ENCODE data around the gene CHST11. TPM values are rescaled to one million over a fixed set of nuclear protein-coding genes. Genes with fewer than 3 reads are reported as not detected.
A peak's percentile ranks its signal among the peaks of the same experiment; 100 is the strongest.

The CHST11 gene
- total and polyA plus RNA-seq, 7 donors = 0.60 to 22.8 (median 10.0) TPM

- Histone ChIP-seq H3K4me1 (peaks cover 0 to 5% (median 0%) of the 10 kb centered on the region in 4 donors), H3K4me3 (no peak overlapping the region), H3K27ac (no peak overlapping the region), H3K27me3 (no peaks in the 10 kb centered on the region), H3K36me3 (no peaks in the 10 kb centered on the region), H3K9me3 (no peaks in the 10 kb centered on the region)
- TF ChIP-seq, protein P1, sequence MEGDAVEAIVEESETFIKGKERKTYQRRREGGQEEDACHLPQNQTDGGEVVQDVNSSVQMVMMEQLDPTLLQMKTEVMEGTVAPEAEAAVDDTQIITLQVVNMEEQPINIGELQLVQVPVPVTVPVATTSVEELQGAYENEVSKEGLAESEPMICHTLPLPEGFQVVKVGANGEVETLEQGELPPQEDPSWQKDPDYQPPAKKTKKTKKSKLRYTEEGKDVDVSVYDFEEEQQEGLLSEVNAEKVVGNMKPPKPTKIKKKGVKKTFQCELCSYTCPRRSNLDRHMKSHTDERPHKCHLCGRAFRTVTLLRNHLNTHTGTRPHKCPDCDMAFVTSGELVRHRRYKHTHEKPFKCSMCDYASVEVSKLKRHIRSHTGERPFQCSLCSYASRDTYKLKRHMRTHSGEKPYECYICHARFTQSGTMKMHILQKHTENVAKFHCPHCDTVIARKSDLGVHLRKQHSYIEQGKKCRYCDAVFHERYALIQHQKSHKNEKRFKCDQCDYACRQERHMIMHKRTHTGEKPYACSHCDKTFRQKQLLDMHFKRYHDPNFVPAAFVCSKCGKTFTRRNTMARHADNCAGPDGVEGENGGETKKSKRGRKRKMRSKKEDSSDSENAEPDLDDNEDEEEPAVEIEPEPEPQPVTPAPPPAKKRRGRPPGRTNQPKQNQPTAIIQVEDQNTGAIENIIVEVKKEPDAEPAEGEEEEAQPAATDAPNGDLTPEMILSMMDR (IDR thresholded peaks at IDR 0.05) = no peak
- TF ChIP-seq EP300 (IDR thresholded peaks at IDR 0.05) (no peak), POLR2A (IDR thresholded peaks at IDR 0.05) (no peak), POLR2AphosphoS5 (IDR thresholded peaks at IDR 0.05) (no peak)
- DNase-seq = no peak
- 83 to 96% methylated on average over 1 of the region's 1 CpG for WGBS, 2 donors
- intact Hi-C loops (cut with DNase I) = no loop called here
Measured at GRCh38 chr12:104700324-104700723, 243.6 kb downstream of the CHST11 start.

- TF ChIP-seq, protein P1 (IDR thresholded peaks at IDR 0.05) = no peak
- no peak for TF ChIP-seq POLR2A (IDR thresholded peaks at IDR 0.05)
- TF ChIP-seq EP300 (IDR thresholded peaks at IDR 0.05) = no peak
- no peak for TF ChIP-seq POLR2AphosphoS5 (IDR thresholded peaks at IDR 0.05)
- no peaks in the 10 kb centered on the region for H3K27me3 ChIP-seq
- WGBS, 2 donors = 87 to 90% methylated on average over 7 of the region's 7 CpGs
- no peaks in the 10 kb centered on the region for H3K36me3 ChIP-seq
- no peaks in the 10 kb centered on the region for H3K9me3 ChIP-seq
- no peak for DNase-seq
- H3K4me3 ChIP-seq = no peak overlapping the region
- no peak overlapping the region for H3K27ac ChIP-seq
- no peaks in the 10 kb centered on the region for H3K4me1 ChIP-seq
- intact Hi-C loops (cut with DNase I) = no loop called here
Measured at GRCh38 chr12:104701301-104701700, 244.6 kb downstream of the CHST11 start.

- H3K36me3 ChIP-seq = no peaks in the 10 kb centered on the region
- TF ChIP-seq, protein P1 (IDR thresholded peaks at IDR 0.05) = no peak
- no peak for TF ChIP-seq EP300 (IDR thresholded peaks at IDR 0.05)
- TF ChIP-seq POLR2AphosphoS5 (IDR thresholded peaks at IDR 0.05) = no peak
- no peak for TF ChIP-seq POLR2A (IDR thresholded peaks at IDR 0.05)
- no peaks in the 10 kb centered on the region for H3K9me3 ChIP-seq
- no peaks in the 10 kb centered on the region for H3K27me3 ChIP-seq
- no peak overlapping the region for H3K27ac ChIP-seq
- intact Hi-C loops (cut with DNase I) = no loop called here
- 97% methylated on average over 3 of the region's 3 CpGs for WGBS, 2 donors
- no peak overlapping the region for H3K4me3 ChIP-seq
- DNase-seq = no peak
- no peaks in the 10 kb centered on the region for H3K4me1 ChIP-seq
Measured at GRCh38 chr12:104701756-104702155, 245.0 kb downstream of the CHST11 start.

- WGBS, 2 donors = 80 to 85% methylated on average over 21 of the region's 21 CpGs
- intact Hi-C loops (cut with DNase I) = no loop called here
- no peaks in the 10 kb centered on the region for H3K27me3 ChIP-seq
- DNase-seq = peak; percentile 78
- H3K36me3 ChIP-seq = no peaks in the 10 kb centered on the region
- H3K4me3 ChIP-seq = no peak overlapping the region
- H3K4me1 ChIP-seq = peaks cover 0 to 4% (median 0%) of the 10 kb centered on the region in 4 donors
- no peak overlapping the region for H3K27ac ChIP-seq
- H3K9me3 ChIP-seq = no peaks in the 10 kb centered on the region
- no peak for TF ChIP-seq POLR2A (IDR thresholded peaks at IDR 0.05)
- TF ChIP-seq, protein P1 (IDR thresholded peaks at IDR 0.05) = no peak
- no peak for TF ChIP-seq POLR2AphosphoS5 (IDR thresholded peaks at IDR 0.05)
- no peak for TF ChIP-seq EP300 (IDR thresholded peaks at IDR 0.05)
Measured at GRCh38 chr12:104702565-104703139, 245.9 kb downstream of the CHST11 start.

GRCh38 chr12:104703372-104703771, 246.6 kb downstream of the CHST11 start:
- H3K36me3 ChIP-seq = no peaks in the 10 kb centered on the region
- intact Hi-C loops (cut with DNase I) = no loop called here
- H3K9me3 ChIP-seq = no peaks in the 10 kb centered on the region
- peaks cover 0 to 4% (median 0%) of the 10 kb centered on the region in 4 donors for H3K4me1 ChIP-seq
- 92% methylated on average over 8 of the region's 8 CpGs for WGBS, 2 donors
- no peak overlapping the region for H3K27ac ChIP-seq
- TF ChIP-seq, protein P1 (IDR thresholded peaks at IDR 0.05) = no peak
- no peak for TF ChIP-seq EP300 (IDR thresholded peaks at IDR 0.05)
- no peak for TF ChIP-seq POLR2A (IDR thresholded peaks at IDR 0.05)
- TF ChIP-seq POLR2AphosphoS5 (IDR thresholded peaks at IDR 0.05) = no peak
- DNase-seq = no peak
- H3K4me3 ChIP-seq = no peak overlapping the region
- H3K27me3 ChIP-seq = no peaks in the 10 kb centered on the region

Measured in sigmoid colon (tissue), 7 donors.